Measurements from ENCODE around the gene TP53I11.

TP53I11 gene, protein sequence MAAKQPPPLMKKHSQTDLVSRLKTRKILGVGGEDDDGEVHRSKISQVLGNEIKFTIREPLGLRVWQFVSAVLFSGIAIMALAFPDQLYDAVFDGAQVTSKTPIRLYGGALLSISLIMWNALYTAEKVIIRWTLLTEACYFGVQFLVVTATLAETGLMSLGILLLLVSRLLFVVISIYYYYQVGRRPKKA

DNA sequence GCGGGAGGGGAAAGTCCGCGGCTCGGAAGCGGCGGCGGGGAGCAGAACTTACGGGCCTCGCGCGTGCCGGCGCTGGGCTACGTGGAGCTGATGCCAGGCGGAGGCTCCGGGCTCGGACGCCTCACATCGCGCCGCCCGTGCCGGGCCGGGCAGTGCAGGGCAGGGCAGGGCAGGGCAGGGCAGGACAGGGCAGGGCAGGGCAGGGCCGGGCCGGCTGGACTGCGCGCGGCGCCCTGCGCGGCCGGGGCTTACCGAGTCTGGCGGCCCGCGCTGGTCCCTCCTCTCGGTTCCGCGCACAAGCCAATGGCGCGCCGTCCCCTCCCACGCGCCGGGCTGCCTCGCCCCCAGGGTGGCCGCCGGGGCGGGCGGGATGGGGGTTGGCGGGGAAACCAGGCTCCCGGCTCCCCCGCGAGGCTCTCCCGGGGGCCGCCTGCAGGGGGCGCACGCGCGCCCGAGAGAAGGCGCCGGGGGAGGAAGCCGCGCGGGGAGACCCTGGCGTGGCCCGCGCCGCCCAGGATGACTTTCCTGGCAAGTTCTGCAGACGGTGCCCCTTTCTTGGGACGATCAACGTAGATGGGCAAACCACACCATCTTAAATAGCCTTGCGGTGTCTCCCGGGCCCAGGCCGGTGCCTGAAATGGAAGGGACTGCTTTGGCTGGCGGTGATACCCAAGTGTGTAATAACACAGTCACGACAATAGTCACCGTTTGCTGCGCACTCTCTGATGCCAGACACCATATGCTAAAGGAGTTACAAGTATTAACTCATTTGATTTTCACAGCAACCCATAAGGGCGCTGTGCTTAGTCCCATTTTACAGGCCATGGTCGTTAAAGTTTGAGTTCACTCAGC, at the start of gene TP53I11:
Gene TP53I11, minus strand, starts transcription at position 259 of the 852 bp plus-strand sequence. CDS start 12,548 bp downstream, outside the sequence.
- peak; percentile 82 for DNase-seq (ENCODE audit: low spot score)

DNA sequence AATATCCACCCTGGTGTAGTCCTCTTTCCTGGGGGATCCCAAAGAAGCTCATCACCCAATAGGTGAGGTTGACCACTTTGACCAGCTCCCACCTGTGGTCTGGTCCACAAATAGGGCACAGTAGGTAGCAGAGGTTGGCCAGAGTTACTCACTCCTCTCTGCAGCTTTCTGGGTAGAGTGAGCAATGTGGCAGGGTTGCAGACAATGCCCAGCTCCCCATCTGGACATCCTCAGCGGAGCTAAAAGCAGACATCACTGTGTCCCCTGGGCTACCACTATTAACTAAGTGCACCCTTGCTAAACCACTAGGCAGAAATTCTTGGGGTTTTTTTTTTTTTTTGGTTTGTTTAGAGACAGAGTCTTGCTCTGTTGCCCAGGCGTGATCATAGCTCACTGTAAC, 48.4 kb upstream of the TP53I11 start:
- DNase-seq (ENCODE audit: low spot score) = no peak

DNA sequence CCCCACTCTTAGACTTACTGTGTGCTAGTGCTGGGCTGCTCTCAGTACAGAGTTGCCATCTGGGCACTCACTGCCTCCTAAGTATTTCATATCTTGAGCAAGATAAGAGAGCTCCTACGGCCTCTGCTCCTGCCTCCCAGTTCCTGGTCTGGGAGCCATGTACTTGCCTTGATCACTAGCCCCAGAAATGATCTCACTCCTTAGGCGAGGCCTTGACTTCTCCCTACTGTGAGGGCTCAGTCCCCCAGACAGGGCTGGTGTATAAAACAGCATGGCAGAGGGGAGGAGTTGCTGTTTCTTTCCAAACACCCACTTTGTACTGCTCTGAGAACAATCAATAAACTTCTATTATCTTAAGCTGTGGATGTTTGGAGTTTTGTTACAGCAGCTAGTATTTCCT, 47.4 kb upstream of the TP53I11 start:
- no peak for DNase-seq (ENCODE audit: low spot score)

DNA sequence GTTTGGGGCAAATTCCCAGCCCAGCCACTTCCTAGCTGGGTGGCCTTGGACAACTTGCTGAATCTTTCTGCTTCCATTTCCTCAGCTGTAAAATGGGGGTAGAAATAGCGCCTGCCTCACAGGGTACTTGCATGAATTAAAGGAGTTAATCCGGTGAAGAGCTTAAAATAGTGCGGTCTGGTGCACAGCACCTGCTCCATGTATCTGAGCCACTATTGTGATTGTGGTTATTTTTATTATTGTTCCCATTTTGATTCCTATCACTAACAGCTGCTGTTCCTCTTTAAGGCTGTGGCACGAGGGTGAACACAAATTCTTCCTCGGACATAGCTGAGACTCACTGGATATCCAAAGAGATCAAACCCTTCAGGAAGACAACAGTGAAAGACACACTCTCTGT, 46.9 kb upstream of the TP53I11 start:
- no peak for DNase-seq (ENCODE audit: low spot score)

DNA sequence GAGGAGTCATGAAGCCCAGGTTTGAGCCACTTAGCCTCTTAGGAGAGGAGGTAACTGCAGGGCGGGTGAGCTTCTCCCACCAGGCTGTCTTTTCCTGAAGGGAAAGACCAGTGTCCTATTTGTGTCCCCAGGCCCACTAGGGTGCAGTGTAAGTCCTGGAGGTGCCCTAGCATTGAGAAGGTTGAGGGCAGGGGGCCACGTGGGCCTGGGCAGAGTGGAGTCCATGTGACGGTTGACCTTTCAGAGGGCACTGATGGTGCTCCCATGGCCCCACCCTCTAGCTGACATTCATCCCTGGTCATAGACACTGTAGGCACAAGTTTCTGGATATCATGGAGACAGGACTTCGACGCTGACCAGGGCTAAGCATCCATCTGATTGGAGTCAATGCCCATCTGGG, 44.1 kb upstream of the TP53I11 start:
- DNase-seq (ENCODE audit: low spot score) = no peak

DNA sequence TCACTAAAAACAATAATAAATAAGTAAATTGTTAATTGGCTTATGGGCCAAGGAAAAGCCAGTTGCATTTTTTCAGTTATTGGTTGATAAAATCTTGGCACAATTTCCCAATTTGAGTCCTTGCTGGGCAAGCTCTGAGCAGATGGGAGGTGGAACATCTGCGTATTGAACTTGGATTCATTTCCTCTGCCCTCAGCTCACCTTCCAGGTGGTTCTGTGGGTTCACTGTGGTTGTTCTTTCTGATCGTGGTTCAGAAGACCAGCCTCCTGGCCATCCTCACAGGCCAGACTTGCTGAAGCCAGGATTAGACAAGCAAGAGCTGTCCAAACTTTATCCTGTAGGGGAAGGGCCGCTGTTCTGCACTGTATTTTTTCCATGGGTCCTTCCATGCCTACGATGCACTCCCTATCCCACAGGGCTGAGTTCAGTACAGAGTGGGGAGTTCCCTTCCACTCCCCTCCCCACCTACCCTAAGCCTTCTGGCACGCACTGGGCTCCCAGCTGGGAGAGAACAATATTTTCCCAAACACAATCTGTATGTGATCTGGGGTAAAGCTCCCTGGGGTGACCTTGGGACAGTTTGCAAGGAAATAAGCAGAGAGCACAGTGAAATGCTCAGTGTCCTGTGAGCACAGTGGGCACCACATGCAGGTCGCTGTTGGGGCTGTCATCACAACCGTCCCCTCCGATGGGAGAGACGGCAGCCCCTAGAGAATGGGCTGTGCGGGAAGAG, 43.5 kb upstream of the TP53I11 start:
- no peak for DNase-seq (ENCODE audit: low spot score)

DNA sequence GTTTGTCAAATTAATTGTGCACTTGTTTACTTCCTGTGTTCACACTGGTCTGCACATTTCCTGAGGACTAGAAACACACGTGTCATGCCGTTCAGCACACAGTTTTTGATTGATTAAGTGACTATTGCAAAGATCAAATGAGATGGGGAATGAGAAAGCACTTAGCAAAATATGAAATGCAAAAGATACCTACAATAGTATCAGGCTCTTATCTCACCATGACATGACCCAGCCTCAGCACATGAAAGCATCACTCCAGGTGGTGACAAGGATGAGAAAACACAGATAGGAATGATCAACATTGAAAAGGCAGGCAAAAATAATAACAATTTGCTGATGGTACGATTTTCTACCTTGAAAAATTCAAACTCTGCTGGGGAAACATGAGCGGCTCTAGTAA, 42.1 kb upstream of the TP53I11 start:
- DNase-seq (ENCODE audit: low spot score) = no peak

DNA sequence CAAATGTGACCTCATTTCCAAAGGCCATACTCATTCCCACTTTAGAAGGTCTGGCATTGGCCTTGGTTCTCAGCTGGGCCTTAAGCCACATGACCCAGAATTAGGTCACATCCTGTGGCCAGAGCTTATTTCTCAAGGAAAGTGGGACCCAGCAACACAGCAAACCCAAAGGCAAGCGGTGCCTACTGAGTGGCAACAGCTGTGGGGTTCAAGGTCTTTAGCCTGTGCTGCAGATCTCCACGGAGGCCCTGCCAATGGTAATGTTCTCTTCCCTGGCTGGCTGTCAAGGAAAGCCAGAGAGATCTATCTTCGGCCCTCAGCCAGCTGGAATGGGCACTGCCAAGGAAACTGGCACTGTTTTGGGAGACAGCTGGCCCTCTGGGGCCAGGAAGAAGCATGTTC, 41.5 kb upstream of the TP53I11 start:
- DNase-seq (ENCODE audit: low spot score) = no peak

DNA sequence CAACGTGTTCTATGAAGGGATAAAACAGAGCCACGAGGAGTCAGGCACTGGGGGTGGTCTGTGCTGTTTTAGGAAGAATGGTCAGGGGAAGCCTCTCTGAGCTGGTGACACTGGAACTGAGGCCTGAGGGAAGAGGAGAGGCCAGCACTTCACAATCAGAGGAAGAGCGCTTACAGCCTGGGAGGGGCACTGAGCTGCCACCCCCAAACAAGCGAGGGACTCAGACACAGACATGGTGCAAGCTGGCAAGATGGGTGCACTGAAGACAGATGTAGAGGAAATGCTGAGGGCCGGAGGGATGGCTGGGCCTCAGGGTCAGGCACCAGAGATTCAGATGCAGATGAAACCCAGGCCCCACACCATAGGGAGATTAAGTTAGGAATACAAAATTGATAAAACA, 40.0 kb upstream of the TP53I11 start:
- no peak for DNase-seq (ENCODE audit: low spot score)

DNA sequence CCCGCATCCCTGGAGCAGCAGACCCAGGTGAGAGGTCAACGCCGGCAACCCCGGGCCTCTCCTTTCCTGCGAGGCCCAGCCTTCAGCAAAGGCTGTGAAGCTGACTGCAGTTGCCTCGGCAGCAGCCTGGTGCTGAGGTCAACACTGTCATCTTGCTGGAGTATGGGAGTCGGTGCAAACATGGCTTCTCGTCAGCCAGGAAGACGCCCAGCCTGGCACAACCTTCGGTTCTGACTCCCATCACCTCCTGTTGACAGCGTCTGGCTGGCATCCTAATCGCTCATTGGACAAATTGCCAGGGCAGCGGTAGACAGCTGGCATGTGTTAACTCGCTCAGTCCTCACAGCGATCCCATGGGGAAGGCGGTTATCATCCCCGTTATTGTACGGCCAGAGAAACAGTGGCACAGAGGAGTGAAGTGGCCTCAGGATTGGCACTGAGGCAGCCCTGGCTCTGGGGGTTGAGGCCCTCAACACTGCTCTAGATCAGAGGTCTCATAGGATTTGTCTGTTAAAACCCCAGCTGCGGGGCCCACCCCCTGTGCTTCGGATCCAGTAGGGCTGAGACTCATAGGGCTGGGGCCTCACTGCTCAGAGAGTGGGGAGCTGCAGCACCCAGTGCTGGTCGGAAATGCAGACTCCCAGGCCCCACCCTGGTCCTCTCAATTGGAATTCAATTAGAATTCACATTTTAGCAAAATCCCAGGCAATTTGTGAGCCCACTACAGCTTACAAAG, 39.3 kb upstream of the TP53I11 start:
- no peak for DNase-seq (ENCODE audit: low spot score)

DNA sequence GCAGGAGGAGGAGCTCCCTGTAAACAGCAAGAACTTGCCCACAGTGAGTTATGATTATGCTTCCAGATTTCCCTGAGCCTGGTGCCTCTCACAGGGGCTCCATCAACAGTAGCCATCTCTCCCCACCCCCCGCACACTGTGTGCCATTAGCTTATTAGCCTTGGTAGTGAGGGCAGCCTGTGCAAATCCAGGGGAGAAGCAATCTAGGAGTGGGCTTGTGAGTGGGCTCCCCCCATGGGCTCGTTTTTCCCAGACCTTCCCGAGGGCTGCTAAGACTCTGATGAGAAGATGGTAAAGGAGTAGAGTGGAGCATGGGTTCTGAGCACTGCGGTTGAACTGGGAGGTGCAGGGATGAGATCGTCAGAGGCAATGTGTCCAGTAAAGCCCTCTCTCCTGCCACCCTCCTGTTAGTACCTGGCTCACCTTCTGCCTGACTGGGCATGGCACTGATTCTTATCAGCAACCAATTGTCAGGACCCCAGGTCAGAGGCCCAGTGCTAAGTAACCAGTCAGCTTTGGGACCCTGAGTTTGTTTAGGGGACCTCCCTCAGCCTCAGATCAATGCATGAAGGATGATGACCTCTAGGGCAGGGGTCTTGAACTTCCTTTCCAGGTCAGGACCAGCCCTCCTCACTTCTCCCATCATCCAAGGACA, 38.4 kb upstream of the TP53I11 start:
- DNase-seq (ENCODE audit: low spot score) = no peak

DNA sequence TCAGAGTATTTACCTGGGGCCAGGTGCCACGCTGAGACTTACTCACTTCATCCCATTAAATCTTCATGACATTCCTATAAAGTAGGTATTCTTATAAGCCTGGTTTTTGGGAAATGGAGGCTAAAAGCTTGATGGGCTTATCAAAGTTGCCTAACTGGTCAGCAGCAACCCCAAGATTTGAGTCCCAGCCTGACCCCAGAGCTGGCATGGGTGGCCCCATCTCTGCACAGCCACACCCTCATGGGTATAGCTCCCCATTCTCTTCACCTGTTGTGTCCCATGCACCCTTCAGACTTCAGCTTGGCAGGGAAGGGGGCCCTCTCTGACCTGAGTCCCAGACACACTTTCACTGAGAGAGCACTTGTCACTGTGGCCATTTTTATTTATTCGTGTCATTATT, 37.4 kb upstream of the TP53I11 start:
- no peak for DNase-seq (ENCODE audit: low spot score)

DNA sequence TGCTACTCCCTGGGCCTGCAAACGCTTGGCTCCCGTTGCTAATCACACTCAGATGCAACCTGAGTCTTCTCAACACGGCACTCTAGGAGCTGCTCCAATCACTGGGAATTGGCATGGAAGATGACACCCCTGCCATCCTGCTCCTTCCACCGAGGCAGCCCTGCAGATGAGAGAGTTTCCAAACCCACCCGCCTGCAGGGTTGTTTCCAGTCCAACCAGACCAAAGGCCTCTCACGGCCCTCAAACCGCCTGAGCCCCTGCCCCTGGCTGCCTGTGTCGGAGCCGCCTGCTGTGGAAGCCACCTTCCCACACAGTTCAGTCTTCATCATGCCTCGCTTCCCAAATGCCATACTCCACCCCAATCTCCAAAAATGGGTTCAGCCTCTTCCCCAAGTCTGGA, 36.8 kb upstream of the TP53I11 start:
- DNase-seq (ENCODE audit: low spot score) = no peak

DNA sequence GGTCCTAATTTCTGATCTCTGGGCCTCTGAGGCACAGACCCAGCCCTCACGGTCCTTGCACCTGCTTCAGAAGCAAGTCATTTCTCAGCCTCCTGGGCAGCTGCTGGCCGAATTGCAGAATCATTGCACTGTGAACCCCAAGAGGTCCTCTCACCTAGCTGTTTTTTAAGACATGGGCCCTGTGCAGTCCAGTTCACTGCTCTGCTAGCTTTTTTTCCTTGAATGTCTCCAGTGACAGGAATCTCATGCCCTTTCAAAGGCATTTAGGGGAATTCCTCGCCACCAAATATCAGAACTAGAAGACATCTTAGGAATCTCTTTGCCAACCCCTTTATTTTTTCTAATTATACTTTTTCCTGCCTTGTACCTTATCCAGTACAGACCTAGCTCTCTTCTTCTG, 35.6 kb upstream of the TP53I11 start:
- no peak for DNase-seq (ENCODE audit: low spot score)

DNA sequence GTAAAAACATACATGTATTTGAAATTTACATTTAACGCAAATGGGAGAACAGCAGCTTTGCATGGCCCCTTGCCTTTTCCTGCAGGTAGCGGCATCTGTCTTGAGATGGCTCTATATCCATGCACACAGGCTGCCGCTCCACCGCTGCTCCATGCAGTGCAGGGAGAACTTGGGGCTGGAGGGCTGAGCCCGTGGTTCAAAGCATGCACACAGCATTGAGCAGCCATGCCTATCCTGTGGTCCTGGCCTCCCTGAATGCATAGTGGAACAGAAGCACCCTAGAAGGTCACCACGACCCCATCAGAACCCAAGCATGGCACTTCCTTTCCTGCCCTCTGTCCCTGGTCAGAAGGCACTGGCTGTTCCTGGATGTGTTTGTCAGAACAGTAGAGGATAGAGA, 35.0 kb upstream of the TP53I11 start:
- no peak for DNase-seq (ENCODE audit: low spot score)

DNA sequence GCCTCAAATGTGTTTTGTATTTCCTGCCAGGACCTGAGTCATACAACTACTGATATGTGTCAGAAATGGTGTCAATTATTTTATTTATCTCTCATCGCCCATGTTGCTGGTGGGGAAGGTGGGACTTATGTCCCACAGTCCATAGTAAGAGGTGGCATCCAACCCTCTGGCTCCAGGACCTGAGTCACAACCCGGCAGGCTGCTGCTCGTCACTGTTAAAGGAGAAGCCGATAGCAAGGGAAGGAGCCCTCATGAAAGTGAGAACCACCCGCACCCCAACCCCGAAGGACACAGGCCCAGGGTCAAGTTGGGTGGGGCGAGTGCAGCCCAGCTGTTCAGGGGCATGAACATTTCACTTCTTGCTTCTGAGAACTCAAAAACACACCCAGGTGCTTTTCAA, 33.1 kb upstream of the TP53I11 start:
- no peak for DNase-seq (ENCODE audit: low spot score)

DNA sequence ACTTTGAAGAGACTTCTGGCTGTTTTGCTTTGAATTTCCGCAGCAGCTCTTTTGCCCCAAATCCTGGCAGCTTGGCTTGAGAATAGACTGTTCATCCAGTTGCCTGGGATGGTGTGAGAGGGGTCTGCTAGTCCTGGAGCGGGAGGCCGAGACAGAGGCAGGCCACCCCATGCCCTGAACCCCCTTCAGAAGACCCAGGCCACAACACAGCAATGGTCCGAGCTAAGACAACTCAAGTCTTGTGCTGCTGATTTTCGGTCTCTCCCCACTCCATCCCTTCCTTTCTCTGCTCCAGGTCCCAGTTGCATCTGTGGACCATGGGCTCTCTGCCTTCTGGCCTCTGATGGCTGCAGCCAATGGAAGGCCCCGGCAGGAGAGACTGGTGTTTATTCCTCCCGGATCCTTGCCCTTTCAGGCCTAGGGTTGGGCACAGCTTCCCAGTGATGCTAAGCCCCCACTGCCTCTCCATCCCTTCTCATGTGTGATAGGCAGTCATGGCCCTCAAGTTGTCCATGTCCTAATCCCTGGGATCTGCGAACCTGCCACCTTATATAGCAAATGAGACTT, 31.9 kb upstream of the TP53I11 start:
- DNase-seq (ENCODE audit: low spot score) = no peak

DNA sequence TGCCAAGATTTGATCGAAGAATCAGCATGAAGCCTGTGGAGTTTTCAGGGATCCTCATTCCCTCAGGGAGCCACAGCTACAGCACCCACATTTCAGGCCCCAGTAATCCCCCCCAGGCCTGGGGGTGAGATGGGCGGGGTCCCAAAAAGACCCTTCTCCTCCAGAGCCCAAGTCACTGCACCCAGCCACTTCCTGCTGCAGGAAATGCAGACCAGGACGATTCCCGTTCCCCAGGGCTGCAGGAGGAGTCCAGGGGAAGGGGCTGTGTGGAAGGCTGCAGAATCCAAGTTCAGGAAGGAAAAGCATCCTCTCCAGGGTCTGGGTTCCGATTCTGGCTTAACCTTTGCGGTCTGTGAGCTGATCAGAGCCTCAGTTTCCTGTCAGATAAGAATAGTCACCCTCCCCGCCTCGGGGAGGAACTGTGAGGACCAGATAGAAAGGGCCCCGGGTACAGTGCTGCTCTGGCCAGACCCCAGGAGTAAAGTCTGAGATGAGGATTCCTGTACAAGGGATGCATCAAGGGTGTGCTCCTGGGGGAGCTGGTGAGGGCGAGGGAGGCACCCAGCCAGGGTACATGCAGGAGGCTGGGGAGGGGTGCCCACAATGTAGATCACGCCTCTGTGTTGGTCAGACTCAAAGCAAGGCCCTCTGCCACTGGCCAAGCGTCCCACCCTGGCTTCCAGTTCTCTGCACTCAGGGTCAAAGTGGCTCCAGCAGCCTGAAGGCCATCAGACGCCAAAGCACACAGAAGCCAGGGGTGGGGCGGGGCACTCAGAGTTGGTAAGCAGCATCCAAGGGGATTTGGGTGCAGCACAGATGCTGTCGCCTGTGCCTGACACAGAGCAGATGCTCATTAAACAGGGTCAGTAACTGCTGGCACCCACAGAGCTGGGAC, 30.1 kb upstream of the TP53I11 start:
- DNase-seq (ENCODE audit: low spot score) = no peak

DNA sequence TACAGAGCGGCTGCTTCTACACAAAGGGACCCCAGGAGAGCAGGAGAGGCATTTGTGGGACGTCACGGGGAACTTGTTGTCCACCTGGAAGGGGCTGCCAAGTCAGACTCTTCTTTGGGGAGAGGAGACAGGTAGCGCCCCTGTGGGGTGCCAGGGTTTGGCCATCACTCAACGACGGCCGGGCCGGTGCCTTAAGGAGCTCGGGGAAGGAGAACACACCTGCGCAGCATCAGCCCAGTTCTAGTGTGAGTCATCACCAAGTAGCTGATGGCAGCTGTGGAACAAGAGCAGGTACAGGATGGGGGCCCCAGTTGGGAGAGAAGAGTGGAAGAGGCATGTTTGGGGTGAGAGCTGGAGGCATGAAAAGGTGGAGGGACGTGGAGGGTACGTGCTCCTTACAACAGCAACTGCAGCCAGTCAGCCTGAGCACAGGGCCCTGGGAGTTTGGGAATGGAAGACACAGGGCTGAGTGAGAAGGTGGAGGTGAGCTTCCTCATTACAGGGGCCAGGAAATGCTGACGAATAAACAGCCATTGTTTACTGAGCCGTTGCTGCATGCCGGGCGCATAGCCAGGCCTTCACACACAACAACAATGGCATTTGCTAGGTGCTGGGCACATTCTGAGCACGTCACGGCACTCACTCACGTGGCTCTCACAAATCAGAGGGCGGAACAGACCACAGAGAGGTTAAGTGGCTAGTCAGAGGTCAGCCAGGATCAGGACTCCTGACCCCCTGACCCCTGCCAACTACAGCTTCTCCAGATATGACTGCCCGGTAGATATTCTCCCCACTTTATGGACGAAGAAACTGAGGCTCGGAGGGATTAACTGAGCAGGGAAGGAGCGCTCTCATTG, 29.1 kb upstream of the TP53I11 start:
- peak; percentile 66 for DNase-seq (ENCODE audit: low spot score)

DNA sequence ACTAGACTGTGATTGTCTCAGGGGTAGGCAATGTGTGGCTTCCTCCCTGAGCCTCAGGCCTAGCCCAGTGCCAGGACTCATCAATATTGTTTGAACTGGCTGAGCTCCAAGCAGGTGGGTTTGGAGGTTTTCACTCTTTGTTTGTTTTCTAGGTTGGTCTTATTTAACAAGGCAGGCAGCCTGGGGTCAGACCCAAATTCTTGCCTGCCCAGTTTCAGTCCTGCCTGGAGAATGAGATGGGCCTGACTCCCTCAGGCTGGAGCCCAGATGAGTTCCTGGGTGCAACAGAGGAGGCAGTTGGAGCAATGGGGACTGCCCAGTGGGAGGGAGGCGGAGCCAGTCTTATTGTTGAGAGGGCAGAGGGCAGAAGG, 28.3 kb upstream of the TP53I11 start:
- no peak for DNase-seq (ENCODE audit: low spot score)
